Measurements from ENCODE around the gene PMPCA. TPM values are rescaled to one million over a fixed set of nuclear protein-coding genes. Genes with fewer than 3 reads are reported as not detected.

PMPCA gene
- total RNA-seq, 2 experiments from 2014 or later, result 107 to 109 TPM

DNA sequence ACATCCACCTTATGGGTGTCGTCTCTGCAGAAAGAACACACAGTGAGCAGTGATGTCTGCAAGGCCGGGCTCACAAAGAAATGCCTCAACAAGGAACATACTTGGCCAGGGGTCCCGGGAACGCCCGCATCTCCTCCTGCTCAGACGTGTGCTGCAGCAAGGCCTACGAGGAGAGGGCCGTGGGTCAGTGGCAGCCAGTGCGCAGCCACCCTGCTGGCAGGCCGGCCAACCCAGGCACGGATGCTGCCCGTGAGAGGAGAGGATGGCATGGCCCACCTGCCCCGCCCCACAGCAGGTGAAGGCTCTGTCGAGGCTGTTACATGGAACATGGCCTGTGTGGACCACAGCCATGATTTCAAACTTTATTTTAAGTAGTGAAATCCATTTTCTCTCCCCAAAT, 53.1 kb downstream of the PMPCA start:
- POLR2A ChIA-PET, result no interaction called here
- peaks cover 99% of the 10 kb centered on the region for H3K36me3 ChIP-seq (ENCODE audit: insufficient read depth, low read length)

GRCh38 chr9:136464241-136464640, 53.8 kb downstream of the PMPCA start:
- Histone ChIP-seq H3K36me3 (ENCODE audit: insufficient read depth, low read length) (peaks cover 99% of the 10 kb centered on the region), H3K9me3 (ENCODE audit: control insufficient read depth in 1 of 2, insufficient read depth in 1 of 2, low read length in 2 of 2) (no peaks in the 10 kb centered on the region), H3K27ac (ENCODE audit: low read depth in 1 of 2, low read length in 2 of 2) (no peak overlapping the region), H3K27me3 (ENCODE audit: control insufficient read depth in 1 of 2, insufficient read depth in 2 of 2, low read length in 2 of 2) (no peaks in the 10 kb centered on the region), H3K4me1 (ENCODE audit: insufficient read depth, low read length) (no peaks in the 10 kb centered on the region), H3K4me3 (ENCODE audit: low read length) (no peak overlapping the region)
- CTCF ChIA-PET, result interaction anchor here (0.7 kb wide), 1 partner anchor 207 kb away, joined by 3 read pairs; no protein-coding TSS in a partner anchor
- DNase-seq (no peak), ATAC-seq (ENCODE audit: poor library complexity) (no peak)
- intact Hi-C loops (cut with DNase I, micrococcal nuclease), result no loop called here
- no peaks in the 10 kb centered on the region for H3K4me1 Mint-ChIP-seq (ENCODE audit: low read depth)
- POLR2A ChIA-PET, result no interaction called here
- H3K27me3 Mint-ChIP-seq, result no peaks in the 10 kb centered on the region
- H3K27ac Mint-ChIP-seq, result no peak overlapping the region
- no peaks in the 10 kb centered on the region for H3K9me3 Mint-ChIP-seq
- no peak overlapping the region for H3K4me3 Mint-ChIP-seq
- no peak for TF ChIP-seq CTCF (IDR thresholded peaks at IDR 0.05)
- H3K36me3 Mint-ChIP-seq (ENCODE audit: low read depth), result peaks cover 91% of the 10 kb centered on the region

More for the DNA sequence above, 53.1 kb downstream of the PMPCA start:
- Histone ChIP-seq H3K27me3 (ENCODE audit: control insufficient read depth in 1 of 2, insufficient read depth in 2 of 2, low read length in 2 of 2) (no peaks in the 10 kb centered on the region), H3K27ac (ENCODE audit: low read depth in 1 of 2, low read length in 2 of 2) (no peak overlapping the region), H3K9me3 (ENCODE audit: control insufficient read depth in 1 of 2, insufficient read depth in 1 of 2, low read length in 2 of 2) (no peaks in the 10 kb centered on the region), H3K4me1 (ENCODE audit: insufficient read depth, low read length) (no peaks in the 10 kb centered on the region), H3K4me3 (ENCODE audit: low read length) (no peak overlapping the region)
- Mint-ChIP-seq H3K4me3 (no peak overlapping the region), H3K9me3 (no peaks in the 10 kb centered on the region), H3K27me3 (no peaks in the 10 kb centered on the region), H3K36me3 (ENCODE audit: low read depth) (peaks cover 92% of the 10 kb centered on the region), H3K4me1 (ENCODE audit: low read depth) (no peaks in the 10 kb centered on the region), H3K27ac (no peak overlapping the region)
- DNase-seq (no peak), ATAC-seq (ENCODE audit: poor library complexity) (no peak)
- intact Hi-C loops (cut with DNase I, micrococcal nuclease), result no loop called here
- TF ChIP-seq CTCF (IDR thresholded peaks at IDR 0.05), result no peak
- CTCF ChIA-PET, result no interaction called here

DNA sequence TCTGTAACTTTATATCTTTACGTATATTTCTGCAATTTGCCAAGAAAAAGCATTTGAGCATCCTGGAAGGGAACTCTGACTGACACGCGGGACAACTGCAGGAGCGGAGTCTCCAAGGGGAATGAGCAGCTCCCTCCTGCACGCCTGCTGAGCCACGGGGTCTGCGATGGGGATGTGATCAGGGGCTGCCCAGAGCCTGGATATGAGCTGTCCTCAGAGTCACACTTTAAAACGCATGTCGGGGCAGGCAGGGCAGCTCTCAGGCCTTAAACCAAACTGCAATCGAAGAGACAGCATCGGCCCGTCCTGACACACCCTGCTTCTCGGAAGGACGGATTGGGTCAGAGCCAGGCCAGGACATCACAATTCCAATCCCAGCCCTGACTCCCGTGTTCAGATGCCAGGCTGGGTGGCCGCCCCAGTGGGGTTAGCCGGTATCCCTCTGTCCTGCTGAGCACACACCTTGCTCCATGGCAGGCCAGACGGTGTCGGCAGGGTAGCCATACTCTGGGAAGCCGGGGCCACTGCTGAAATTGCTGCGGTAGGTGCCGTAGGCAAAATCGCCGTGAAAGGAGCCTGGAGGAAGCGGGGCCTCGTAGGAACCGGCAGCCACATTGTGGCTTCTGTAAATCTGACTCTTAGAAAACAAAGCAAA, 55.2 kb downstream of the PMPCA start:
- no peaks in the 10 kb centered on the region for H3K9me3 Mint-ChIP-seq
- no peaks in the 10 kb centered on the region for H3K9me3 ChIP-seq (ENCODE audit: control insufficient read depth in 1 of 2, insufficient read depth in 1 of 2, low read length in 2 of 2)
- POLR2A ChIA-PET, result no interaction called here
- H3K4me1 Mint-ChIP-seq (ENCODE audit: low read depth), result no peaks in the 10 kb centered on the region
- H3K4me3 Mint-ChIP-seq, result no peak overlapping the region
- H3K4me3 ChIP-seq (ENCODE audit: low read length), result no peak overlapping the region
- CTCF ChIA-PET, result no interaction called here
- intact Hi-C loops (cut with DNase I, micrococcal nuclease), result no loop called here
- H3K4me1 ChIP-seq (ENCODE audit: insufficient read depth, low read length), result no peaks in the 10 kb centered on the region
- H3K36me3 Mint-ChIP-seq (ENCODE audit: low read depth), result peaks cover 96% of the 10 kb centered on the region
- TF ChIP-seq CTCF (IDR thresholded peaks at IDR 0.05), result no peak
- ATAC-seq (ENCODE audit: poor library complexity), result no peak
- no peaks in the 10 kb centered on the region for H3K27me3 ChIP-seq (ENCODE audit: control insufficient read depth in 1 of 2, insufficient read depth in 2 of 2, low read length in 2 of 2)
- H3K27ac ChIP-seq (ENCODE audit: low read depth in 1 of 2, low read length in 2 of 2), result no peak overlapping the region
- H3K36me3 ChIP-seq (ENCODE audit: insufficient read depth, low read length), result peaks cover 99% of the 10 kb centered on the region
- H3K27me3 Mint-ChIP-seq, result no peaks in the 10 kb centered on the region
- H3K27ac Mint-ChIP-seq, result no peak overlapping the region
- no peak for DNase-seq
